Breast epithelium (tissue), 3 donors: ENCODE results near the gene RPS18.

Experiments
- POLR2A ChIP-seq: fragments of 450-650 bp; IDR thresholded peaks from one replicate; pipeline ENCODE4 v1.6.1; 2016; ENCODE audit warnings: antibody characterized with exemption, mild to moderate bottlenecking, moderate library complexity
- POLR2AphosphoS5 ChIP-seq, 3 donors: sonication (generic); formaldehyde crosslinking; IDR thresholded peaks; one replicate each; pipeline ENCODE4 v1.6.1; 2017; ENCODE audit warnings: antibody characterized with exemption in 3 of 3
- TF ChIP-seq, protein P1 (sequence below), 3 donors: fragments of 450-650 bp; IDR thresholded peaks; one replicate each; pipeline ENCODE4 v1.5.1; 2016 to 2017; ENCODE audit warnings: antibody characterized with exemption in 3 of 3, mild to moderate bottlenecking in 3 of 3, moderate library complexity in 3 of 3

- TF ChIP-seq POLR2A (no peak), POLR2AphosphoS5 (IDR thresholded peaks at IDR 0.05) (no peak)
- TF ChIP-seq, protein P1, sequence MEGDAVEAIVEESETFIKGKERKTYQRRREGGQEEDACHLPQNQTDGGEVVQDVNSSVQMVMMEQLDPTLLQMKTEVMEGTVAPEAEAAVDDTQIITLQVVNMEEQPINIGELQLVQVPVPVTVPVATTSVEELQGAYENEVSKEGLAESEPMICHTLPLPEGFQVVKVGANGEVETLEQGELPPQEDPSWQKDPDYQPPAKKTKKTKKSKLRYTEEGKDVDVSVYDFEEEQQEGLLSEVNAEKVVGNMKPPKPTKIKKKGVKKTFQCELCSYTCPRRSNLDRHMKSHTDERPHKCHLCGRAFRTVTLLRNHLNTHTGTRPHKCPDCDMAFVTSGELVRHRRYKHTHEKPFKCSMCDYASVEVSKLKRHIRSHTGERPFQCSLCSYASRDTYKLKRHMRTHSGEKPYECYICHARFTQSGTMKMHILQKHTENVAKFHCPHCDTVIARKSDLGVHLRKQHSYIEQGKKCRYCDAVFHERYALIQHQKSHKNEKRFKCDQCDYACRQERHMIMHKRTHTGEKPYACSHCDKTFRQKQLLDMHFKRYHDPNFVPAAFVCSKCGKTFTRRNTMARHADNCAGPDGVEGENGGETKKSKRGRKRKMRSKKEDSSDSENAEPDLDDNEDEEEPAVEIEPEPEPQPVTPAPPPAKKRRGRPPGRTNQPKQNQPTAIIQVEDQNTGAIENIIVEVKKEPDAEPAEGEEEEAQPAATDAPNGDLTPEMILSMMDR (IDR thresholded peaks at IDR 0.05) = no peak
Measured at GRCh38 chr6:33276581-33276863, 4.6 kb downstream of the RPS18 start.
